ENCODE results near the gene CIT. TPM values are rescaled to one million over a fixed set of nuclear protein-coding genes. Genes with fewer than 3 reads are reported as not detected.

The CIT gene
- total and polyA plus RNA-seq, 8 donors: 7.0 to 33.2 (median 20.8) TPM

- Histone ChIP-seq H3K9me3 (no peaks in the 10 kb centered on the region), H3K36me3 (no peaks in the 10 kb centered on the region), H3K27me3 (no peaks in the 10 kb centered on the region), H3K27ac (no peak overlapping the region), H3K4me3 (peak overlapping the region; percentile 80 to 84), H3K4me1 (peaks cover 0 to 16% of the 10 kb centered on the region in 2 donors)
- intact Hi-C loops (cut with DNase I): no loop called here
- ATAC-seq: no peak
- TF ChIP-seq, protein P1, sequence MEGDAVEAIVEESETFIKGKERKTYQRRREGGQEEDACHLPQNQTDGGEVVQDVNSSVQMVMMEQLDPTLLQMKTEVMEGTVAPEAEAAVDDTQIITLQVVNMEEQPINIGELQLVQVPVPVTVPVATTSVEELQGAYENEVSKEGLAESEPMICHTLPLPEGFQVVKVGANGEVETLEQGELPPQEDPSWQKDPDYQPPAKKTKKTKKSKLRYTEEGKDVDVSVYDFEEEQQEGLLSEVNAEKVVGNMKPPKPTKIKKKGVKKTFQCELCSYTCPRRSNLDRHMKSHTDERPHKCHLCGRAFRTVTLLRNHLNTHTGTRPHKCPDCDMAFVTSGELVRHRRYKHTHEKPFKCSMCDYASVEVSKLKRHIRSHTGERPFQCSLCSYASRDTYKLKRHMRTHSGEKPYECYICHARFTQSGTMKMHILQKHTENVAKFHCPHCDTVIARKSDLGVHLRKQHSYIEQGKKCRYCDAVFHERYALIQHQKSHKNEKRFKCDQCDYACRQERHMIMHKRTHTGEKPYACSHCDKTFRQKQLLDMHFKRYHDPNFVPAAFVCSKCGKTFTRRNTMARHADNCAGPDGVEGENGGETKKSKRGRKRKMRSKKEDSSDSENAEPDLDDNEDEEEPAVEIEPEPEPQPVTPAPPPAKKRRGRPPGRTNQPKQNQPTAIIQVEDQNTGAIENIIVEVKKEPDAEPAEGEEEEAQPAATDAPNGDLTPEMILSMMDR (IDR thresholded peaks at IDR 0.05): no peak
- DNase-seq: no peak
Measured at GRCh38 chr12:119877639-119877948, 474 bp upstream of the CIT start.

DNA sequence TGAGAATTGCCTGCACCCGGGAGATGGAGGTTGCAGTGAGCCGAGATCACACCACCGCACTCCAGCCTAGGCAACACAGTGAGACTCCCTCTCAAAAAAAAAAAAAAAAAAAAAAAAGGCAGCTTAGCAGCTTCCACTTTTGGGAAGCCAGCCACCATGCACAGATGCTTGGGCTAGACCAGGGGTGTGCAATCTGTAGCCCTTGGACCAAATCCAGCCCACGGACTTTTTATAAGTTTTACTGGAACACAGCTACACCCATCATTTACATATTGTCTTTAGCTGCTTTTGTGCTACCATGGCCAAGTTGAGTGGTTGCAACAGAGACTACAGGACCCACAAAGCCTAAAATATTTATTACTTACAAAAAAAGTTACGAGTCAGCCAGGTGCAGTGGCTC, 6.7 kb downstream of the CIT start:
- no peaks in the 10 kb centered on the region for H3K9me3 ChIP-seq
- no peaks in the 10 kb centered on the region for H3K36me3 ChIP-seq
- ATAC-seq: no peak
- H3K27ac ChIP-seq: no peak overlapping the region
- no peaks in the 10 kb centered on the region for H3K27me3 ChIP-seq
- no peak overlapping the region for H3K4me3 ChIP-seq
- TF ChIP-seq, protein P1 (IDR thresholded peaks at IDR 0.05): no peak
- DNase-seq: no peak
- intact Hi-C loops (cut with DNase I): no loop called here
- no peaks in the 10 kb centered on the region for H3K4me1 ChIP-seq

GRCh38 chr12:119869720-119870119, 7.4 kb downstream of the CIT start:
- Histone ChIP-seq H3K4me3 (no peak overlapping the region), H3K27me3 (no peaks in the 10 kb centered on the region), H3K9me3 (no peaks in the 10 kb centered on the region), H3K27ac (no peak overlapping the region), H3K36me3 (peaks cover 0 to 2% of the 10 kb centered on the region in 2 donors), H3K4me1 (no peaks in the 10 kb centered on the region)
- ATAC-seq (peak; percentile 38), DNase-seq (no peak)
- intact Hi-C loops (cut with DNase I): no loop called here
- TF ChIP-seq, protein P1 (IDR thresholded peaks at IDR 0.05): no peak

GRCh38 chr12:119868992-119869391, 8.1 kb downstream of the CIT start:
- TF ChIP-seq, protein P1 (IDR thresholded peaks at IDR 0.05): no peak
- Histone ChIP-seq H3K27ac (no peak overlapping the region), H3K4me3 (no peak overlapping the region), H3K36me3 (peaks cover 0 to 3% of the 10 kb centered on the region in 2 donors), H3K4me1 (no peaks in the 10 kb centered on the region), H3K9me3 (no peaks in the 10 kb centered on the region), H3K27me3 (no peaks in the 10 kb centered on the region)
- DNase-seq (no peak), ATAC-seq (no peak)
- intact Hi-C loops (cut with DNase I): no loop called here

- Histone ChIP-seq H3K27ac (no peak overlapping the region), H3K4me1 (no peaks in the 10 kb centered on the region), H3K4me3 (no peak overlapping the region), H3K36me3 (peaks cover 0 to 3% of the 10 kb centered on the region in 2 donors), H3K9me3 (no peaks in the 10 kb centered on the region), H3K27me3 (no peaks in the 10 kb centered on the region)
- intact Hi-C loops (cut with DNase I): no loop called here
- DNase-seq (no peak), ATAC-seq (no peak)
- TF ChIP-seq, protein P1 (IDR thresholded peaks at IDR 0.05): no peak
Measured at GRCh38 chr12:119864591-119864990, 12.5 kb downstream of the CIT start.

Measured in left lung (tissue), 10 donors.